Vagina (tissue), 2 donors: ENCODE data around the gene MCEE.
"Not testable (repeated sequence)": the region's sequence is repeated elsewhere in the genome, so short reads cannot be mapped to it uniquely, and the experiment has no call there.

Source experiments
- POLR2A ChIP-seq, 2 donors: fragments of 450-650 bp; IDR thresholded peaks; one replicate each; pipeline ENCODE4 v1.6.1; 2017; ENCODE audit warnings: antibody characterized with exemption in 2 of 2, mild to moderate bottlenecking in 2 of 2, moderate library complexity in 2 of 2
- POLR2AphosphoS5 ChIP-seq, 2 donors: sonication (generic); formaldehyde crosslinking; IDR thresholded peaks; one replicate each; pipeline ENCODE4 v1.9.0; 2017; ENCODE audit warnings: antibody characterized with exemption in 2 of 2, mild to moderate bottlenecking in 2 of 2, low read depth in 1 of 2; ENCODE audit not compliant: insufficient read depth in 1 of 2
- TF ChIP-seq, protein P1 (sequence below), 3 experiments: fragments of 450-650 bp in 2 of 3; fragments of 200-600 bp in 1 of 3; sonication (generic) in 1 of 3; IDR thresholded peaks; one replicate each; pipeline ENCODE4 v1.5.1; 2017 to 2019; ENCODE audit warnings: antibody characterized with exemption in 3 of 3, mild to moderate bottlenecking in 2 of 3, moderate library complexity in 2 of 3

DNA sequence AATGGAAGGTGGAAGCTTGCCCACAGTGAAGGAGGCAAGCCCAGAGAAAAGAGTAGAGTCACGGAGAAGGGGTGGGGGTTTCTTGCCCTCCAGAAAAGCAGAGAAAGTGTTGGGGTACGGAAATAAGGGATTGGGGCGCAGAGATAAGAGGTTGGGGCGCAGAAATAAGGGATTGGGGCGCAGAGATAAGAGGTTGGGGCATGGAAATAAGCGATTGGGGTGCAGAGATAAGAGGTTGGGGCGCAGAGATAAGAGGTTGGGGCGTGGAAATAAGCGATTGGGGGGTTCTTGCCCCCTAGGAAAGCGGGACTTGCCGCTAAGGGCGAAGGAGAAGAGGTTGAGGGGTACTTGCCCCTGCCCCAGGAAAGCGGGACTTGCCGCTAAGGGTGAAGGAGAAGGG lies 40.6 kb downstream of the MCEE start:
- TF ChIP-seq POLR2A (IDR thresholded peaks at IDR 0.05); POLR2AphosphoS5 (IDR thresholded peaks at IDR 0.05; ENCODE audit: insufficient read depth in 1 of 2, low read depth in 1 of 2): not testable (repeated sequence)
- TF ChIP-seq, protein P1, sequence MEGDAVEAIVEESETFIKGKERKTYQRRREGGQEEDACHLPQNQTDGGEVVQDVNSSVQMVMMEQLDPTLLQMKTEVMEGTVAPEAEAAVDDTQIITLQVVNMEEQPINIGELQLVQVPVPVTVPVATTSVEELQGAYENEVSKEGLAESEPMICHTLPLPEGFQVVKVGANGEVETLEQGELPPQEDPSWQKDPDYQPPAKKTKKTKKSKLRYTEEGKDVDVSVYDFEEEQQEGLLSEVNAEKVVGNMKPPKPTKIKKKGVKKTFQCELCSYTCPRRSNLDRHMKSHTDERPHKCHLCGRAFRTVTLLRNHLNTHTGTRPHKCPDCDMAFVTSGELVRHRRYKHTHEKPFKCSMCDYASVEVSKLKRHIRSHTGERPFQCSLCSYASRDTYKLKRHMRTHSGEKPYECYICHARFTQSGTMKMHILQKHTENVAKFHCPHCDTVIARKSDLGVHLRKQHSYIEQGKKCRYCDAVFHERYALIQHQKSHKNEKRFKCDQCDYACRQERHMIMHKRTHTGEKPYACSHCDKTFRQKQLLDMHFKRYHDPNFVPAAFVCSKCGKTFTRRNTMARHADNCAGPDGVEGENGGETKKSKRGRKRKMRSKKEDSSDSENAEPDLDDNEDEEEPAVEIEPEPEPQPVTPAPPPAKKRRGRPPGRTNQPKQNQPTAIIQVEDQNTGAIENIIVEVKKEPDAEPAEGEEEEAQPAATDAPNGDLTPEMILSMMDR (IDR thresholded peaks at IDR 0.05) = not testable (repeated sequence)
